SK-N-SH (cell line): ENCODE measurements around the gene ZMYND8.

Source experiments
- TF ChIP-seq, protein P1 (sequence below): fragments of 200-600 bp; sonication (generic); IDR thresholded peaks from 2 replicates; pipeline ENCODE4 v1.6.1; 2017; ENCODE audit warnings: antibody characterized with exemption, mild to moderate bottlenecking, moderate library complexity
- TF ChIP-seq, protein P2 (sequence below): IDR thresholded peaks from 2 replicates; pipeline ENCODE4 v1.6.1; 2012; ENCODE audit warnings: mild to moderate bottlenecking, low read depth, low read length, moderate library complexity

DNA sequence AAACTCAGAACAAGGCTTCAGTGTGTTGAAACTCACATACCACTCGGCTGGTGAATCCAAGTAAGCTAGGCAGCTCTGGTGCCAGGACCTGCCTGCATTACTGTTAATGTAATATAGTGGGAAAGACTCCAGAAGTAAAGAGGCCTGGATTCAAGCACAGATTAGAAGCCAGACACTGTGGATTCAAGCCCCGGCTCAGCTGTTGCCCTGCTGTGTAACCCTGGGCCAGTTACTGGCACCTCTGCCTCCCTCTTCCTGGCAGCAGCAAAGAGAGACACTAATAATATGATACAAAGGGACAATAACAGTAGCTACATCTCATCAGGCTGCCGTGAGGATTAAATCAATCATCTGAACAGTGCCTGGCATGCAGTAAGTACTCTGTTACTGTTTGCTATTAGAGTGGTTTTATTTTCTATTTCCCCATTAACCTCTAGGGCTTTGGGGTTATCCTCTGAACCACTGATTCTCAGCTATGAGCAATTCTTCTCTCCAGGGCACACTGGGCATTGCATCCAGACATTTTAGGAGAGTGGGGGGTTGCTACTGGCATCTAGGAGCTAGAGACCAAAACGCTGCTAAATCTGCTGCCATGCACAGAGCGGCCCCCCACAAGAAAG, 92.9 kb downstream of the ZMYND8 start:
- TF ChIP-seq, protein P1, sequence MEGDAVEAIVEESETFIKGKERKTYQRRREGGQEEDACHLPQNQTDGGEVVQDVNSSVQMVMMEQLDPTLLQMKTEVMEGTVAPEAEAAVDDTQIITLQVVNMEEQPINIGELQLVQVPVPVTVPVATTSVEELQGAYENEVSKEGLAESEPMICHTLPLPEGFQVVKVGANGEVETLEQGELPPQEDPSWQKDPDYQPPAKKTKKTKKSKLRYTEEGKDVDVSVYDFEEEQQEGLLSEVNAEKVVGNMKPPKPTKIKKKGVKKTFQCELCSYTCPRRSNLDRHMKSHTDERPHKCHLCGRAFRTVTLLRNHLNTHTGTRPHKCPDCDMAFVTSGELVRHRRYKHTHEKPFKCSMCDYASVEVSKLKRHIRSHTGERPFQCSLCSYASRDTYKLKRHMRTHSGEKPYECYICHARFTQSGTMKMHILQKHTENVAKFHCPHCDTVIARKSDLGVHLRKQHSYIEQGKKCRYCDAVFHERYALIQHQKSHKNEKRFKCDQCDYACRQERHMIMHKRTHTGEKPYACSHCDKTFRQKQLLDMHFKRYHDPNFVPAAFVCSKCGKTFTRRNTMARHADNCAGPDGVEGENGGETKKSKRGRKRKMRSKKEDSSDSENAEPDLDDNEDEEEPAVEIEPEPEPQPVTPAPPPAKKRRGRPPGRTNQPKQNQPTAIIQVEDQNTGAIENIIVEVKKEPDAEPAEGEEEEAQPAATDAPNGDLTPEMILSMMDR: no peak
- TF ChIP-seq, protein P2, sequence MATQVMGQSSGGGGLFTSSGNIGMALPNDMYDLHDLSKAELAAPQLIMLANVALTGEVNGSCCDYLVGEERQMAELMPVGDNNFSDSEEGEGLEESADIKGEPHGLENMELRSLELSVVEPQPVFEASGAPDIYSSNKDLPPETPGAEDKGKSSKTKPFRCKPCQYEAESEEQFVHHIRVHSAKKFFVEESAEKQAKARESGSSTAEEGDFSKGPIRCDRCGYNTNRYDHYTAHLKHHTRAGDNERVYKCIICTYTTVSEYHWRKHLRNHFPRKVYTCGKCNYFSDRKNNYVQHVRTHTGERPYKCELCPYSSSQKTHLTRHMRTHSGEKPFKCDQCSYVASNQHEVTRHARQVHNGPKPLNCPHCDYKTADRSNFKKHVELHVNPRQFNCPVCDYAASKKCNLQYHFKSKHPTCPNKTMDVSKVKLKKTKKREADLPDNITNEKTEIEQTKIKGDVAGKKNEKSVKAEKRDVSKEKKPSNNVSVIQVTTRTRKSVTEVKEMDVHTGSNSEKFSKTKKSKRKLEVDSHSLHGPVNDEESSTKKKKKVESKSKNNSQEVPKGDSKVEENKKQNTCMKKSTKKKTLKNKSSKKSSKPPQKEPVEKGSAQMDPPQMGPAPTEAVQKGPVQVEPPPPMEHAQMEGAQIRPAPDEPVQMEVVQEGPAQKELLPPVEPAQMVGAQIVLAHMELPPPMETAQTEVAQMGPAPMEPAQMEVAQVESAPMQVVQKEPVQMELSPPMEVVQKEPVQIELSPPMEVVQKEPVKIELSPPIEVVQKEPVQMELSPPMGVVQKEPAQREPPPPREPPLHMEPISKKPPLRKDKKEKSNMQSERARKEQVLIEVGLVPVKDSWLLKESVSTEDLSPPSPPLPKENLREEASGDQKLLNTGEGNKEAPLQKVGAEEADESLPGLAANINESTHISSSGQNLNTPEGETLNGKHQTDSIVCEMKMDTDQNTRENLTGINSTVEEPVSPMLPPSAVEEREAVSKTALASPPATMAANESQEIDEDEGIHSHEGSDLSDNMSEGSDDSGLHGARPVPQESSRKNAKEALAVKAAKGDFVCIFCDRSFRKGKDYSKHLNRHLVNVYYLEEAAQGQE: no peak
